Endothelial cell of umbilical vein (primary cell): ENCODE results near the gene FGR. TPM values are rescaled to one million over a fixed set of nuclear protein-coding genes. Genes with fewer than 3 reads are reported as not detected.

Source experiments
- BruUV-seq: library from RNA; stranded (reverse); fragments of 400-500 nt; replicated peaks from 2 replicates; lab custom pipeline; 2021; lab: Mats Ljungman, UMichigan
- CTCF ChIA-PET: fragments of 300-600, 350-600 bp; sonication (Branson Sonifier 250); formaldehyde crosslinking; loops from one replicate; lab custom pipeline; 2021; ENCODE audit warnings: antibody characterized with exemption, inconsistent platforms; lab: Charles Lee
- POLR2A ChIA-PET: fragments of 300-600, 350-600 bp; sonication (Branson Sonifier 250); formaldehyde crosslinking; loops from one replicate; lab custom pipeline; 2021; ENCODE audit warnings: antibody characterized with exemption, inconsistent platforms; lab: Charles Lee
- DNase-seq: peaks from one replicate; pipeline ENCODE4 v3.0.0-alpha.2; 2011; ENCODE audit warnings: low read depth, low spot score
- FAIRE-seq: peaks from 2 replicates; lab custom pipeline; 2011; peaks lifted over from hg19 to GRCh38; lab: Jason Lieb, UNC
- H2AFZ ChIP-seq: 2 replicates; pipeline ENCODE4 v1.6.0; 2012; ENCODE audit warnings: low read depth, low read length, control low read depth, inconsistent platforms
- H3K27ac ChIP-seq: 2 replicates; pipeline ENCODE4 v1.5.1; 2011; ENCODE audit warnings: low read depth, mild to moderate bottlenecking, control low read depth, low read length, moderate library complexity; ENCODE audit not compliant: insufficient read depth
- H3K27me3 ChIP-seq, 2 experiments: 2 replicates each; pipeline versions ENCODE4 v1.6.0 to v1.6.1; 2011; ENCODE audit warnings: low read length in 2 of 2, mixed read lengths in 1 of 2; ENCODE audit not compliant: control insufficient read depth in 2 of 2, insufficient read depth in 2 of 2
- H3K36me3 ChIP-seq, 2 experiments: 2 replicates in 1 of 2; 3 replicates in 1 of 2; pipeline ENCODE4 v1.5.1; 2011; ENCODE audit warnings: low read length in 2 of 2, mild to moderate bottlenecking in 1 of 2, moderate library complexity in 1 of 2; ENCODE audit not compliant: control insufficient read depth in 2 of 2, insufficient read depth in 2 of 2; ENCODE audit errors: extremely low read depth in 1 of 2
- H3K4me1 ChIP-seq: 3 replicates; pipeline ENCODE4 v1.5.1; 2011; ENCODE audit warnings: mild to moderate bottlenecking, low read length; ENCODE audit not compliant: control insufficient read depth, insufficient read depth; ENCODE audit errors: extremely low read depth
- H3K4me2 ChIP-seq: 2 replicates; pipeline ENCODE4 v1.6.1; 2011; ENCODE audit warnings: low read length, control low read depth, mixed read lengths; ENCODE audit not compliant: insufficient read depth
- H3K4me3 ChIP-seq, 3 experiments: fragments of 200-600 bp in 1 of 3; sonication (generic), shearing (Covaris generic) in 1 of 3; replicated peaks in 1 of 3; 2 replicates each; pipeline ENCODE4 v1.5.1; 2011 to 2016; ENCODE audit warnings: control low read depth in 3 of 3, low read length in 3 of 3, mild to moderate bottlenecking in 2 of 3, inconsistent platforms in 1 of 3, low read depth in 1 of 3, moderate library complexity in 1 of 3; ENCODE audit not compliant: insufficient read depth in 1 of 3
- H3K79me2 ChIP-seq: 2 replicates; pipeline ENCODE4 v1.6.0; 2012; ENCODE audit warnings: low read length, inconsistent platforms; ENCODE audit not compliant: control insufficient read depth, insufficient read depth
- H3K9ac ChIP-seq: replicated peaks from 2 replicates; pipeline ENCODE3; 2011; ENCODE audit warnings: low read length, control low read depth; ENCODE audit not compliant: insufficient read depth; ENCODE audit errors: extremely low read depth
- H3K9me1 ChIP-seq: replicated peaks from 3 replicates; pipeline ENCODE4 v1.6.0; 2011; ENCODE audit warnings: mild to moderate bottlenecking, low read length; ENCODE audit not compliant: control insufficient read depth, insufficient read depth; ENCODE audit errors: extremely low read depth
- H3K9me3 ChIP-seq: replicated peaks from 2 replicates; pipeline ENCODE4 v1.5.1; 2012; ENCODE audit warnings: low read length, inconsistent platforms; ENCODE audit not compliant: control insufficient read depth, insufficient read depth
- H4K20me1 ChIP-seq: replicated peaks from 2 replicates; pipeline ENCODE3; 2011; ENCODE audit warnings: mild to moderate bottlenecking, low read length; ENCODE audit not compliant: control insufficient read depth, insufficient read depth; ENCODE audit errors: extremely low read depth
- CTCF ChIP-seq, 2 donors: IDR thresholded peaks; 1 replicate in 1 of 2; 2 replicates in 1 of 2; pipeline ENCODE4 v1.5.1; 2011; ENCODE audit warnings: low read length in 2 of 2, mild to moderate bottlenecking in 2 of 2, moderate library complexity in 2 of 2, control low read depth in 1 of 2, inconsistent platforms in 1 of 2, low read depth in 1 of 2; ENCODE audit not compliant: insufficient read depth in 1 of 2; ENCODE audit errors: extremely low read depth in 1 of 2
- EZH2 ChIP-seq: IDR thresholded peaks from 2 replicates; pipeline ENCODE4 v1.6.1; 2012; ENCODE audit warnings: borderline replicate concordance, low read depth, mild to moderate bottlenecking, moderate library complexity, low read length, inconsistent platforms; ENCODE audit not compliant: severe bottlenecking
- FOS ChIP-seq: IDR thresholded peaks from 2 replicates; pipeline ENCODE4 v1.6.1; 2011; ENCODE audit warnings: mild to moderate bottlenecking, low read length, moderate library complexity, borderline replicate concordance; ENCODE audit not compliant: insufficient read depth
- GATA2 ChIP-seq: IDR thresholded peaks from 2 replicates; pipeline ENCODE4 v1.7.0; 2011; ENCODE audit warnings: low read depth, mild to moderate bottlenecking, moderate library complexity, mixed read lengths, low read length; ENCODE audit not compliant: insufficient read length, insufficient read depth
- JUN ChIP-seq: IDR thresholded peaks from 2 replicates; pipeline ENCODE4 v1.6.1; 2011; ENCODE audit warnings: borderline replicate concordance, low read depth; ENCODE audit not compliant: insufficient read length, insufficient read depth
- MAX ChIP-seq: IDR thresholded peaks from 2 replicates; pipeline ENCODE4 v1.6.1; 2011; ENCODE audit not compliant: insufficient read depth, insufficient read length
- MYC ChIP-seq: IDR thresholded peaks from one replicate; pipeline ENCODE4 v1.6.1; 2011; ENCODE audit warnings: mild to moderate bottlenecking, low read depth, low read length
- POLR2A ChIP-seq: IDR thresholded peaks from 2 replicates; pipeline ENCODE4 v1.6.1; 2012; ENCODE audit warnings: low read depth, mild to moderate bottlenecking, control low read depth, low read length
- POLR2AphosphoS5 ChIP-seq: IDR thresholded peaks from 2 replicates; pipeline ENCODE4 v1.6.1; 2012; ENCODE audit warnings: low read depth, mild to moderate bottlenecking, control low read depth, low read length, moderate library complexity; ENCODE audit not compliant: insufficient read depth
- dilution Hi-C: fragments of 300-500 bp; cut with MboI; formaldehyde crosslinking; loops from one replicate; pipeline ENCODE4 v1.15.0; 2019; ENCODE audit warnings: low sequenced_read_pairs; ENCODE audit not compliant: extremely low pct_ligation_motif_present
- intact Hi-C: fragments of 100-400 bp; cut with micrococcal nuclease; formaldehyde crosslinking; loops from one replicate; pipeline ENCODE4 v1.10.0; 2022
- polyA plus RNA-seq, 4 experiments: library from polyadenylated mRNA; depleted of rRNA in 3 of 4; stranded (reverse) in 3 of 4; unstranded in 1 of 4; fragments of >200 nt; gene quantifications; 2 replicates each; pipeline versions ENCODE4 v1.2.1 to v1.2.3, GENCODE V29; 2011 to 2012; ENCODE audit warnings: missing spikeins in 1 of 4
- total RNA-seq: library from RNA; stranded (reverse); gene quantifications from 2 replicates; pipeline ENCODE4 v1.2.3, GENCODE V29; 2021

The FGR gene
- total and polyA plus RNA-seq, 2 donors (not counting 3 experiments of a cell fraction or from before 2014, with no cell fraction given), result 0.18 TPM; not detected in 1

GRCh38 chr1:27647328-27647727 is 12.3 kb upstream of the FGR start:
- CTCF ChIA-PET, result interaction anchor here (0.7 to 1.0 kb wide), 2 partner anchors 9 to 22 kb away, joined by 3 to 7 read pairs; no protein-coding TSS in a partner anchor
- no TSS peak for BruUV-seq
- Histone ChIP-seq H3K9me3 (no peaks in the 10 kb centered on the region), H3K27ac (no peak overlapping the region), H3K9ac (no peak overlapping the region), H4K20me1 (no peaks in the 10 kb centered on the region), H3K4me2 (no peak overlapping the region), H3K36me3 (no peaks in the 10 kb centered on the region), H2AFZ (no peak overlapping the region), H3K27me3 (no peaks in the 10 kb centered on the region), H3K4me1 (no peaks in the 10 kb centered on the region), H3K79me2 (no peaks in the 10 kb centered on the region), H3K4me3 (no peak overlapping the region), H3K9me1 (no peaks in the 10 kb centered on the region)
- TF ChIP-seq MAX, result no peak
- no peak for TF ChIP-seq POLR2AphosphoS5
- no peak for TF ChIP-seq POLR2A
- no peak for TF ChIP-seq GATA2
- TF ChIP-seq JUN, result no peak
- TF ChIP-seq CTCF (IDR thresholded peaks at IDR 0.05; ENCODE audit: extremely low read depth in 1 of 2, insufficient read depth in 1 of 2, low read depth in 1 of 2, low read length in 2 of 2), result no peak
- TF ChIP-seq MYC, result no peak
- no peak for TF ChIP-seq FOS
- no peak for TF ChIP-seq EZH2
- DNase-seq (no peak), FAIRE-seq (no peak)
- dilution Hi-C loops (no loop called here), intact Hi-C loops (no loop called here)
- POLR2A ChIA-PET, result no interaction called here
